K562 (cell line): ENCODE measurements around the gene AKNAD1. TPM values are rescaled to one million over a fixed set of nuclear protein-coding genes. Genes with fewer than 3 reads are reported as not detected.

Experiments
- ATAC-seq: fragments of 200-7000 bp; cut with Tn5 transposase; 3 replicates; pipeline ENCODE4 v1.9.1; 2020; ENCODE audit warnings: moderate library complexity
- BruUV-seq: library from RNA; stranded (reverse); fragments of 400-500 nt; replicated peaks from 2 replicates; lab custom pipeline; 2021; lab: Mats Ljungman, UMichigan
- CTCF ChIA-PET: fragments of 300-600 bp; formaldehyde crosslinking; extraction: SDS; loops from one replicate; lab custom pipeline; 2021; ENCODE audit warnings: low intra/inter-chr PET ratio; lab: Yijun Ruan, JAX
- POLR2A ChIA-PET: fragments of 300-600, 350-650 bp; sonication (Branson Sonifier 250); formaldehyde crosslinking; extraction: SDS; loops from one replicate; lab custom pipeline; 2021; ENCODE audit warnings: antibody characterized with exemption, inconsistent platforms; lab: Yijun Ruan, JAX
- DNase-seq, 4 experiments: peaks; one replicate each; pipeline versions ENCODE4 v3.0.0 to v3.0.0-alpha.2; 2011 to 2018; ENCODE audit warnings: low spot score in 3 of 4, mixed read lengths in 3 of 4; ENCODE audit errors: extremely low read depth in 1 of 4
- FAIRE-seq: peaks from 2 replicates; lab custom pipeline; 2011; peaks lifted over from hg19 to GRCh38; lab: Jason Lieb, UNC
- H2AFZ ChIP-seq: 2 replicates; pipeline ENCODE4 v1.6.0; 2011; ENCODE audit warnings: low read depth, low read length, control low read depth, inconsistent platforms
- H3K27ac ChIP-seq: fragments of 200-600 bp; 3 replicates; pipeline ENCODE4 v1.8.0; 2011; ENCODE audit warnings: low read depth, mild to moderate bottlenecking, control low read depth, inconsistent platforms, low read length, moderate library complexity, mixed read lengths; ENCODE audit errors: extremely low read depth
- H3K27me3 ChIP-seq, 2 experiments: fragments of 300-600 bp in 1 of 2; 2 replicates in 1 of 2; 3 replicates in 1 of 2; pipeline versions ENCODE4 v1.6.0 to v1.8.0; 2011; ENCODE audit warnings: inconsistent platforms in 2 of 2, low read length in 2 of 2, mild to moderate bottlenecking in 1 of 2, mixed read lengths in 1 of 2, moderate library complexity in 1 of 2; ENCODE audit not compliant: control insufficient read depth in 2 of 2, insufficient read depth in 2 of 2
- H3K36me3 ChIP-seq: fragments of 300-600 bp; 3 replicates; pipeline ENCODE4 v1.8.0; 2011; ENCODE audit warnings: mild to moderate bottlenecking, low read length, inconsistent platforms; ENCODE audit not compliant: control insufficient read depth, insufficient read depth
- H3K4me1 ChIP-seq, 2 experiments: fragments of 200-600 bp in 1 of 2; replicated peaks in 1 of 2; 2 replicates in 1 of 2; 3 replicates in 1 of 2; pipeline versions ENCODE4 v1.5.1 to v1.8.0; 2011; ENCODE audit warnings: inconsistent platforms in 2 of 2, low read length in 2 of 2, mild to moderate bottlenecking in 1 of 2, mixed read lengths in 1 of 2, moderate library complexity in 1 of 2; ENCODE audit not compliant: control insufficient read depth in 2 of 2, insufficient read depth in 2 of 2
- H3K4me2 ChIP-seq: 2 replicates; pipeline ENCODE4 v1.6.1; 2011; ENCODE audit warnings: low read length, control low read depth, inconsistent platforms, mixed read lengths; ENCODE audit not compliant: insufficient read depth
- H3K4me3 ChIP-seq: fragments of 200-600 bp; sonication (generic), shearing (Covaris generic); 2 replicates; pipeline ENCODE4 v1.5.1; 2016; ENCODE audit warnings: control low read depth, inconsistent platforms
- H3K79me2 ChIP-seq: fragments of 200-600 bp; 3 replicates; pipeline ENCODE4 v1.8.0; 2011; ENCODE audit warnings: low read length, inconsistent platforms; ENCODE audit not compliant: control insufficient read depth, insufficient read depth
- H3K9ac ChIP-seq, 2 experiments: 2 replicates each; pipeline versions ENCODE4 v1.6.0 to v1.6.1; 2011; ENCODE audit warnings: low read depth in 2 of 2, low read length in 2 of 2, control low read depth in 1 of 2, inconsistent platforms in 1 of 2, mild to moderate bottlenecking in 1 of 2, mixed read lengths in 1 of 2; ENCODE audit not compliant: insufficient read depth in 1 of 2
- H3K9me1 ChIP-seq: one replicate; pipeline ENCODE4 v1.6.0; 2011; ENCODE audit warnings: inconsistent platforms, mild to moderate bottlenecking, low read length, moderate library complexity; ENCODE audit not compliant: control insufficient read depth, insufficient read depth
- H3K9me3 ChIP-seq: replicated peaks from 2 replicates; pipeline ENCODE4 v1.5.1; 2011; ENCODE audit warnings: low read depth, low read length, inconsistent platforms; ENCODE audit not compliant: control insufficient read depth, insufficient read depth
- H4K20me1 ChIP-seq: replicated peaks from 2 replicates; pipeline ENCODE4 v1.6.1; 2011; ENCODE audit warnings: low read length, inconsistent platforms, mixed read lengths; ENCODE audit not compliant: control insufficient read depth, insufficient read depth
- DPF2 ChIP-seq: fragments of 450-650 bp; IDR thresholded peaks from 2 replicates; pipeline ENCODE4 v1.6.1; 2016
- ZNF12 ChIP-seq: sonication (generic); formaldehyde crosslinking; IDR thresholded peaks from 2 replicates; pipeline ENCODE4 v1.4.0; 2020; ENCODE audit warnings: mild to moderate bottlenecking, missing genetic modification reagents
- in situ Hi-C: fragments of 300-500 bp; cut with MboI; formaldehyde crosslinking; loops from 4 replicates; pipeline ENCODE4 v1.15.0; 2018; ENCODE audit warnings: inconsistent platforms, mixed read lengths
- intact Hi-C: fragments of 100-400 bp; cut with micrococcal nuclease; formaldehyde crosslinking; loops from 2 replicates; pipeline ENCODE4 v1.14.2; 2022
- polyA plus RNA-seq, 8 experiments: library from polyadenylated mRNA; depleted of rRNA in 4 of 8; stranded (reverse) in 5 of 8; unstranded in 3 of 8; fragments of >200 nt; fragmentation: Nextera tagmentation in 2 of 8; fragmentation: Illumina TruSeq in 1 of 8; extraction: Ambion mirVana in 2 of 8; extraction: Trizol in 1 of 8; gene quantifications; 2 replicates each; pipeline versions ENCODE4 v1.2.1 to v1.2.3, GENCODE V29; 2011 to 2014; ENCODE audit warnings: inconsistent platforms in 1 of 8, missing spikeins in 1 of 8
- total RNA-seq, 7 experiments: library from RNA; depleted of rRNA in 6 of 7; stranded (reverse); fragments of >200 nt in 6 of 7; fragmentation: Illumina TruSeq in 2 of 7; extraction: Trizol in 2 of 7; gene quantifications; 2 replicates each; pipeline versions ENCODE4 v1.2.1 to v1.2.3, GENCODE V29; 2011 to 2021; ENCODE audit warnings: low replicate concordance in 1 of 7
- TF ChIP-seq, protein P1 (sequence below), 3 experiments: IDR thresholded peaks in 2 of 3; conservative IDR thresholded peaks in 1 of 3; 2 replicates each; pipeline ENCODE4 v1.5.1; 2011 to 2012; ENCODE audit warnings: low read length in 3 of 3, mild to moderate bottlenecking in 3 of 3, control low read depth in 2 of 3, improper control_type of control experiment in 1 of 3, inconsistent platforms in 1 of 3, low read depth in 1 of 3, mixed read lengths in 1 of 3, moderate library complexity in 1 of 3; ENCODE audit not compliant: insufficient read depth in 2 of 3
- TF ChIP-seq, protein P2 (sequence below), 3 experiments: fragments of 200-800 bp in 1 of 3; fragments of 250-450 bp in 1 of 3; fragments of 450-650 bp in 1 of 3; sonication (Bioruptor Pico) in 1 of 3; sonication (Bioruptor generic) in 1 of 3; formaldehyde crosslinking in 1 of 3; IDR thresholded peaks; 2 replicates each; pipeline versions ENCODE4 v1.6.1 to v1.8.0; 2016 to 2022; ENCODE audit warnings: mild to moderate bottlenecking in 2 of 3, missing genetic modification characterization in 2 of 3, missing compliant biosample characterization in 1 of 3, moderate library complexity in 1 of 3

AKNAD1 gene
- total and polyA plus RNA-seq, 9 of the 15 experiments (the other 6 are each of a cell fraction or from before 2014, with no cell fraction given) = 0.13 to 0.30 TPM; not detected in 7

DNA sequence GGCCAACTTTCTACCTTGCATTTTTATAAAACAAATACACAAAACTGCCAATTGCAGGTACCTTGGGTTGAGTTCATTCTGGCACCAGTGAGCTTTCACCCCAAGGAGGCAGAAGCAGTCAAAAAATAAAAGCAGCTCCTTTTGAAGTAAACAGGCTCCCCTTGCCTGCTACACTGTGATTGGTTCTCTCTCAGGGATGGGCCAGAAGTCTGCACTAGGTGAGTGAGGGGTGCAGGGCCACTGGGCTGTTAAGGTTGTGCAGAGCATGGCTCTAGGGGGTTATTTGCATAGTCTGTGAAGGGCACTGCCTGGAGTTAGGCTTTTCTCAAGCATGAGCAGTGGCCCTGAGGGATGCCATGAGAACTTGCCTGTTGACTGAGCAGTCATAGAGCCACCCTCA lies 39.1 kb downstream of the AKNAD1 start:
- POLR2A ChIA-PET = interaction anchor here (1.2 kb wide), 1 partner anchor 10 kb away, joined by 7 read pairs; no protein-coding TSS in a partner anchor
- FAIRE-seq = no peak
- no peaks in the 10 kb centered on the region for H3K27me3 ChIP-seq

More for the DNA sequence above, 39.1 kb downstream of the AKNAD1 start:
- H2AFZ ChIP-seq = no peak overlapping the region
- CTCF ChIA-PET = no interaction called here
- TF ChIP-seq DPF2 = no peak
- TF ChIP-seq, protein P1, sequence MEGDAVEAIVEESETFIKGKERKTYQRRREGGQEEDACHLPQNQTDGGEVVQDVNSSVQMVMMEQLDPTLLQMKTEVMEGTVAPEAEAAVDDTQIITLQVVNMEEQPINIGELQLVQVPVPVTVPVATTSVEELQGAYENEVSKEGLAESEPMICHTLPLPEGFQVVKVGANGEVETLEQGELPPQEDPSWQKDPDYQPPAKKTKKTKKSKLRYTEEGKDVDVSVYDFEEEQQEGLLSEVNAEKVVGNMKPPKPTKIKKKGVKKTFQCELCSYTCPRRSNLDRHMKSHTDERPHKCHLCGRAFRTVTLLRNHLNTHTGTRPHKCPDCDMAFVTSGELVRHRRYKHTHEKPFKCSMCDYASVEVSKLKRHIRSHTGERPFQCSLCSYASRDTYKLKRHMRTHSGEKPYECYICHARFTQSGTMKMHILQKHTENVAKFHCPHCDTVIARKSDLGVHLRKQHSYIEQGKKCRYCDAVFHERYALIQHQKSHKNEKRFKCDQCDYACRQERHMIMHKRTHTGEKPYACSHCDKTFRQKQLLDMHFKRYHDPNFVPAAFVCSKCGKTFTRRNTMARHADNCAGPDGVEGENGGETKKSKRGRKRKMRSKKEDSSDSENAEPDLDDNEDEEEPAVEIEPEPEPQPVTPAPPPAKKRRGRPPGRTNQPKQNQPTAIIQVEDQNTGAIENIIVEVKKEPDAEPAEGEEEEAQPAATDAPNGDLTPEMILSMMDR (IDR thresholded peaks at IDR 0.05 in 2 of 3, conservative IDR thresholded peaks at IDR 0.05 in 1 of 3; ENCODE audit: insufficient read depth in 2 of 3, low read depth in 1 of 3, low read length in 3 of 3) = peak in 1 of 3 experiments; percentile 7; a peak in 1 of 6 replicates
- TF ChIP-seq, protein P2, sequence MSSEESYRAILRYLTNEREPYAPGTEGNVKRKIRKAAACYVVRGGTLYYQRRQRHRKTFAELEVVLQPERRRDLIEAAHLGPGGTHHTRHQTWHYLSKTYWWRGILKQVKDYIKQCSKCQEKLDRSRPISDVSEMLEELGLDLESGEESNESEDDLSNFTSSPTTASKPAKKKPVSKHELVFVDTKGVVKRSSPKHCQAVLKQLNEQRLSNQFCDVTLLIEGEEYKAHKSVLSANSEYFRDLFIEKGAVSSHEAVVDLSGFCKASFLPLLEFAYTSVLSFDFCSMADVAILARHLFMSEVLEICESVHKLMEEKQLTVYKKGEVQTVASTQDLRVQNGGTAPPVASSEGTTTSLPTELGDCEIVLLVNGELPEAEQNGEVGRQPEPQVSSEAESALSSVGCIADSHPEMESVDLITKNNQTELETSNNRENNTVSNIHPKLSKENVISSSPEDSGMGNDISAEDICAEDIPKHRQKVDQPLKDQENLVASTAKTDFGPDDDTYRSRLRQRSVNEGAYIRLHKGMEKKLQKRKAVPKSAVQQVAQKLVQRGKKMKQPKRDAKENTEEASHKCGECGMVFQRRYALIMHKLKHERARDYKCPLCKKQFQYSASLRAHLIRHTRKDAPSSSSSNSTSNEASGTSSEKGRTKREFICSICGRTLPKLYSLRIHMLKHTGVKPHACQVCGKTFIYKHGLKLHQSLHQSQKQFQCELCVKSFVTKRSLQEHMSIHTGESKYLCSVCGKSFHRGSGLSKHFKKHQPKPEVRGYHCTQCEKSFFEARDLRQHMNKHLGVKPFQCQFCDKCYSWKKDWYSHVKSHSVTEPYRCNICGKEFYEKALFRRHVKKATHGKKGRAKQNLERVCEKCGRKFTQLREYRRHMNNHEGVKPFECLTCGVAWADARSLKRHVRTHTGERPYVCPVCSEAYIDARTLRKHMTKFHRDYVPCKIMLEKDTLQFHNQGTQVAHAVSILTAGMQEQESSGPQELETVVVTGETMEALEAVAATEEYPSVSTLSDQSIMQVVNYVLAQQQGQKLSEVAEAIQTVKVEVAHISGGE (CRISPR knock-in tag; IDR thresholded peaks at IDR 0.05) = no peak
- TF ChIP-seq ZNF12 (CRISPR knock-in tag) = no peak
- no peaks in the 10 kb centered on the region for H4K20me1 ChIP-seq
- no peaks in the 10 kb centered on the region for H3K9me3 ChIP-seq
- no peak; the same call in 2 of the 3 replicates for ATAC-seq
- no peak overlapping the region for H3K9ac ChIP-seq
- in situ Hi-C loops = no loop called here
- H3K4me2 ChIP-seq = no peak overlapping the region
- intact Hi-C loops = loop anchor here (5.0 to 10.0 kb wide), 2 partner anchors 106 to 173 kb away; partner anchors contain the start of gene FNDC7
- H3K79me2 ChIP-seq = no peaks in the 10 kb centered on the region
- no peak for DNase-seq
- H3K36me3 ChIP-seq = no peaks in the 10 kb centered on the region
- no peak overlapping the region for H3K4me3 ChIP-seq
- H3K9me1 ChIP-seq = no peaks in the 10 kb centered on the region
- no TSS peak for BruUV-seq
- no peak overlapping the region for H3K27ac ChIP-seq
- peaks cover 0 to 14% of the 10 kb centered on the region in 2 experiments; a peak in 3 of 5 replicates for H3K4me1 ChIP-seq
